Stimulated activated CD4-positive, alpha-beta T cell treated with anti-CD3 and anti-CD28 coated beads, TNF-alpha, amount 100 ng/mL, for 4 hours (primary cell): Measurements from ENCODE around the gene PYGM.
A peak's percentile ranks its signal among the peaks of the same experiment; 100 is the strongest.

Experiments
- DNase-seq, 3 experiments: peaks; one replicate each; pipeline ENCODE4 v3.0.0-alpha.2; 2020; ENCODE audit warnings: low read depth in 3 of 3

Gene PYGM

DNA sequence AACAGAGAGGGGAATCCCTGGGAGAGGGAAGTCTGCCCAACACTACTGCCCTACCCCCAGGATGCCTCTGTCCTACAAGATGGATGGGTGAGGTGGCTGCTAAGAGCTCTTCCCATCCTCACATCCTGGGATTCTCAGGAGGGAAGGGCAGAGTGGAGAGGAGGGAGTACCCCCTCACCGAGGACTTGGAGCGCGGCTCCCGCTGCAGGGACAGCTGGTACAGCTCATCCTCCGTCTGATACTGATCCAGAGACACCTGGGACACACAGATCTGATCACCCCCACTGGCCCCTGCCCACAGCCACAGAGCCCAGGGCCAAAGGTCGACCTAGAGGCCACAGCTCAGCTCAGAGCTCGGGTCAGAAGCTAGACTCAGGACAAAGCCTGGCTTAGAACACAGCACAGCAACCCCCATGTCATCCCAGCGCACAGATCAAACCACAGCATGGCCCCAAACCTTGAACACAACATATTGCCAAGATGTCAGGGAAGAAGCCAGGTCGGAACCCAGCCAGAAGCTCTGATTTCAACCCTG lies 24.0 kb downstream of the PYGM start:
- no peak for DNase-seq

DNA sequence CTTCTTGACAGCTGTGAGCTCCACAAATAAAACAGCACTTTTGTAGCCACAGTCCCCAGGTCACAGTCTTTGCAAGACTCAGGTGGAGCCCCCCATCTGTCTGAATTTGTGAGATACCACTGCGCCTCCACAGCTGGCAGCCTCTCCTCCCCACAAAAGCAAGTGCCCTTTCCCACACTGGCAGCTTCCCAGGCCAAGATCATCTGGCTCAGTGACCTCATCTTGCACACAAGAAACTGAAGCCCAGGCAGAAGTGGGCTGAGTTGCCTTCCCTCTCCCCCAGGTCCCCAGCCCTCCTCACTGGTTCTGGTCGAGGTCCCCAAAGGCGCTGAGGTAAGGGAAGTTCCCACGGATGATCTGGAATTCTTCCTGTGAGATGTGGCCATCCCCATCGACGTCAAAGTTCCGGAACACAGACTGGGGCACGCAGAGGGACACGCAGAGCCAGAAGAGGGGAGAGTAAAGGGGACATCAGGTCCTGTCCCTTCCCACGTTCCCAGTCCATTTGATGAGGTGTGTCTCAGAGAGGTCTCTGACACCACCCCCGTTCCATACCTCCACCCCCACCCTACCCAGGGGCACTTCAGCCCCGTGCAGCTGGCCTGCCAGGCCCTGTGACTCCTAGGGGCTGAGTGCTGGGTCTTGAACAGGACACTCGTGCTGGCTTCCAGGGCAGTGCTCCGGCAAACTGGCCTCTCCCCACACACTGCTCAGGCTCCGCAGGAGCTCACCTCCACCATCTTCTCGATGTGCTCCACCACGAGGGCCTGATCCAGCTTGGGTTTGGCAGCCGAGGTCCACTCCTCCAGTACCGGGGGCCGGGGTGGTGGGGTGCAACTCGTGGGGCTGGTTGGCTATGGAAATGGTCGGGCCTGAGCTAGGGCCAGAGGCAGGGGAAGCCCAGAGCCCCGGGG lies 24.7 kb downstream of the PYGM start:
- no peak for DNase-seq

DNA sequence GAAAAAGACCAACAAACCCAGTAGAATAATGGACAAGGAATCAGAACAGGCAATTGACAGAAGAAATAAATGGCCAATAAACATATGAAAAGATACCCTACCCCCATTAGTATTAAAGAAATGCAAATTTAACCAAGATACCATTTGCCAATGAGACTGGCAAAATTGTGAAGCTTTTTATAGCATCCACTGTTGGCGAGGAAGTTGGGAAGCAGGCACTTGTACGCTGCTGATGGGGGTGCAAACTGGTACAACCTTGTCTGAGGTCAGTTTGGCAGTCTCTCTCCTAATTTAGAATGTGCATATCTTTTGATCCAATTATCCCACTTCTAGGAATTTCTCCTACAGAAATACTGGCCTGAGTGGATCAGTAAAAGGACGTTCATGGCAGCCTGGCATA lies 28.2 kb downstream of the PYGM start:
- no peak for DNase-seq

DNA sequence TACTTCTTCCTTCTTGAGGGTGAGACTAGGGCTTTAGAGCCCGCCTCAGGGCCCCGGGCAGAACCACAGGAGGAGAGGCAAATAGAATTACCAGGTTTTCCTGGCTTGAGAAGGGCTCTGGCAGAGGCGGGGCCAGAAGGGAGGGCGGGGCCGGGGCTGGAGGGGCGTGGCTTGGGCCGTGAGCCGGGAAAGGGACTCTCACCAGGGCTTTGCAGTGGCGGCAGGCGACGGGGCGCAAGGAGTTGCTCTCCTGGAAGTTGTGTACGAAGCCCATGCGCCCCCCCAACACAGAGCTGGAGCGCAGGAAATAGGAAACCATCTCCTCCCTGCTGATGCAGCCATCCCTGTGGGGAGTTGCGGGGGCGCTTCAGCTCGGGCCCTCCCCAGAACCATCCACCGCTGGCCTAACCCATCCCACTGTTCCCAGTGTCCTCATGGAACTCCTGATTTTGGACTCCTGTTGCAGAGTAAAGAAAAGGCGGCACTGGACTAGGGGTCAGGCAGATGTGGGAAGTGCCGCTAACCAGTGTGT lies 29.9 kb downstream of the PYGM start:
- no peak for DNase-seq

DNA sequence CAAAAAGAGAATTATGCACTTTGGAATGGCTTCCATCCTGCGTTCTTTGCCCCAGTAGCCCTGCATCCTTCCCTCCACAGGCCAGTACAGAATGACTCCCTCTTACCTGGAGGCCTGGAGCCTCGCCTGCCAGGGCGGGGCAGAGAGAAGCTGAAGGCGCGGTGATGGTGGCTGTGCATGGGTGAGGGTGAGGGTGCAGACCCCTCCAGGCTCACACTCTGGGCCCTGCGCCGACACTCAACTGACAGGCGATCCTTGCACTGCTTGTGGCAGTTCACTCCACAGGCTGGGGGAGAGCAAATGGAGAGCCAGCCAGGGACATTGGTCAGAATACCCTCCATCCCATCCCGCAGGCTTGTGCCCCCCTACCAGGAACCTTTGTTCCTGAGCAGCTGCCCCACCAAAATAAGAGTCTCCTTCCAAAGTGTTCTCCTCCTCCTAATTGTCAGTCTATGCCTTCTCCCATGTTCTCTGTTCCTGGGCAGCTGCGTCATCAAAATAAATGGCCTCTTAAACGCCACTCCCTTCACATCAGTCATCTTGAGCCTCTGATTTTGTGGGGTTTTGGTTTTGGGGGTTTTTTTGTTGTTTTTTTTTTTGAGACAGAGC lies 30.9 kb downstream of the PYGM start:
- no peak for DNase-seq

DNA sequence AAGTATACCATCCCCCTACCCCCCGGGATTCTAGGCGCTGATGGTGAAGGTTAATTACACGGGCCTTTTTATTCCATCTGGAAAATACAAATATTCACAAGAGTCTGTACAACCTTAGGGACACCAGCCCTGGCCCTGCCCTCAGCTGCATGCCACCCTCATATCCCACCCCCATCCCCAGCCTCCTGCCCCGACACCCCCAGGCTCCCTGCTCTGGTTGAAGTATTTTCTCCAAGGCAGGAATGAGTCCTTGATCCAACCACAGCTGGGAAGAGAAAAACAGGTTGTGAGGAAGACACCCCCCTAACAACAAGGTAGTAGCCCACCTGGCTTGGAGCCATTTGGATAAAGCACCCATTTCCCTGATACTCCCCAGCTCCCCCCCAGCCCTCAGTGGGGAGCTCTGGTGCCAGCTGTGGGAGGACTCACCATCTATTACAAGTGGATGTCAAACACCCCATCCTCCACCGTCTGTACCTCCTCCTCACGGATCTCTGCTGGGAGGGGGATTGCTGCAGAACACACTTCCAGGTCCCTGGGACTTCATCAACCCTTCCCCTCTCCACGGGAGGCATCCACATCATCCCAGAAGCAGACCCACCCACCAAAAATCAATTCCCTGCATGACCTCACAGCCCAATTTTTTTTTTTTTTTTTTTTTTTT lies 32.8 kb downstream of the PYGM start:
- DNase-seq = no peak

DNA sequence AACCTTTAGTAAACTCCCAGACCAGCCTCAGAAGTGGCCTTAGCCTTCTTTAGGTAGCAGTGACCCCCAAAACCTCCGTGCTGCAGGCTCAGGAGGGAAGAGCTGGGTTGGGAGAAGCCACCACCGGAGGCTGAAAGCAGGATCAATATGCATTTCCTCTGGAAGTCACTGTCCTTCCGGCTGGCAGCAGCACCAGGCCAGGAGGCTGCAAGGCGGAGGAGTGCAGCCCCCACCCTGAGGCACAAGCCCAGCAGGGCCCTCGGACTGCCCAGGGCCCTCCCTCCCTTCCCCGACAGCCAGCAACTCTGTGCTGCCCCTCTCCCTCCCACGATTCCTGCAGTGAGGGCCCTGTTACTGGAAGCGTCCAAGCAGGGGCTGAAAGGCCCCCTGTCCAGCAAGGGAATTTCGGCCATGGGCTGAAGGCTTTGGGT lies 33.5 kb downstream of the PYGM start:
- DNase-seq = no peak

DNA sequence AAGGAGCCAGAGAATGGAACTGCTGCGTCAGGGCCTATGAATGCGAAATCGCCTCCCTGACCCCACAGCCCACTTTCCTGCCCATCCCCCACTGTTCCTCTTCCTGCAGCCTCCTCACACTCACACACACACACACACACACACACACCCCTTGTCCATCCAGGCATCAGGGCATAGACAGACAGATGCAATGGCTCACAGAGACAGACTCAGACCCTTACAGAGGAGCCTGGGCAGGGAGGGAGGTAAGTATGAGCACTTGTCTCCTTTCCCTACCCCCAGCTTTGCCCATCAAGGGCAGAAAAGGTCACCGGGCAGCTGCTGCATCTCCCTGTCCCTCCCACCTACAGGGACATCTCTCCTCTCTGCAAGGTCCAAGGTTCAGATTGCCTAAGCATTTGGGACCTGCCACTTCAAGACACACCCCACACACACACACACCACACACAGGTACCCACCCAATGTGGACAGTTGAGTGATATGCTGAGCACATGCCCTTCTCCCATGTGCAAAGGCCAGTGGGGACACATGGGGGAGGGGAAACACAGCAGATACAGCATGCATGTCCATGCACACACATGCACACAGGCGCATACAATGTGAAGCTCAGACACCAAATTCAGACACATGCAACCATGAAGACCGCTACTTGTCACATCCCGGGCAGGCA lies 34.8 kb downstream of the PYGM start:
- DNase-seq = no peak

DNA sequence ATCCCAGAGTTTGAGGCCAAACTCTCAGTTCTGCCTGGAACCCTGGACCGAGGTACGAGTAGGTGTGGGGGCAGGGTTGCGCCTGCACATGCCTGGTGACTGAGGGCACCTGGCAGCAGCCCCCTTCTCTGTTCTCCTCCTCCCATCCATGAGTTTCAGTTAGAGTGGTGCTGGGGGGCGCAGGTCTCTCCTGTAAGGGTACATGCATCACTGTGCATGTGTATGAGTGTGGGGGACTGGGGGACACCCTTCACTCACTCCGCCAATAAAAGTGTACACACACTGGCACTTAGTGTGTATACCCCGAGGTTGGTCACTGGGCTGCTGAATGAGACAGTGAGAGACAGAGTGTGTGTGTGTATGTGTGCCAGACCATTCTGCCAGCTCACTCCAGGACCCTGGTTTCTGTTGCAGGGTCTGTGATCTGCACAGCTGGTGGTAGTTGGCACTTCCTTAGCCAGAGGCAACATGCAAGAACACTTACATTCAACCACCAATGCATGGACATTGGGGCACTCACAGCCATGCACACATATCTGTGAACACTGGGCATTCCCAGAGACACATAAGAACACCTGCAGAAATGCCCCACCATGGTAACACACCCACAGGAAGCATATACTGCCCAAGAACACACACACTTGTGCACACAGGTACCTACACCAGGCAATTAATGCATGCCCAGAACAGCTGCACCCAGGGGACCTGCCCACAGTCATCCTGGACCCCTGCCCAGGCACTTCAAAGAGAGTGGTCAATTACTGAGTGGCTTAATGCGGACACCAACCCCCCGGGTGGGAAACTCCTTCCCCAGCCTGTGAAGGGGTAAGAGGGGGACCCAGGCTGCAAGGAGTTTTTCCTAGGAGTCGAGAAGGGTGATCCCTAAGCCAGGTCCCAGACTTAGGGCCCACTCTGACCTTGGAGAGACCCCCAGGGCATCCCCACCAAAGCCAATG lies 35.6 kb downstream of the PYGM start:
- no peak for DNase-seq

DNA sequence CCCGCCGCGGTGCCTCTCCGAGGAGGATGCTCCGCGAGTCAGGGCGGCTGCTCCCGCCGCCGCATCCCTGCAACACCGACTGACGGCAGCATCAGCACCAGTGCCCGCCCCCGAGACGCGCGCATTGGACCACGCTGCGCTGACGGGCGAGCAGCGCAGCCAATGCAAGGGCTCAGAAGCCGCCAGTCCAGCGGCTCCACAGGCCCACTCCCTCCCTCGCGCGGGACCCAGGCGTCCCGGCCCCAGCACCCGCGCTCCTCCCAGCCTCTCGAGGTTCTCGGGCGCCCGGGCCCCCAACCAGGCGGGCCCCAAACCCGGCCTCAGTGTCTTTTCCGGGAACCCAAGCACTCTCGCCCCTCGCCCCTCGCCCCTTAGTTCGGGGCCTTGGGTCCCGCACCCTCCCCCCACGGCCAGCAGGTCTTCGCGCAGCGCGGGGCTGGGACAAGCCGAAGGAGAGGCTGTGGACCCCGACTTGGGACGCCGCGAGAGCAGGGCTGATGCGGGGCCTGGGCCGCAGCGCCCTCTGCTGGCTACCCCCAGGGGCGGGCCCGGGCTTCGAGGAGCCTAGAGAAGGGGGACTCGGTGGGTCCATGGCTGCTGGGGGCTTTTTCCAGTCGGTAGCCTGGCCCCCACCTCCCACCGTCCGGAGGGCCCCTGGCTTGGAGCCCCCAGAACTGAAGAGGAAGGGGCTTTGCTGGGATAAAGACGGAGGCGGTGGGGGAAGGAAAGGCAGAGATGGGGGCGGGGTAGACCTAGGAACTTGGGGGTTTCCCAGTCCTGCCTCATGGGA lies 36.5 kb downstream of the PYGM start, which contains the start of gene NRXN2:
TSS of gene NRXN2 (minus strand) at position 81 of the 790 bp plus-strand sequence. CDS start 9,498 bp downstream, outside the sequence.
- peak; percentile 71 to 75 (median 72) for DNase-seq

DNA sequence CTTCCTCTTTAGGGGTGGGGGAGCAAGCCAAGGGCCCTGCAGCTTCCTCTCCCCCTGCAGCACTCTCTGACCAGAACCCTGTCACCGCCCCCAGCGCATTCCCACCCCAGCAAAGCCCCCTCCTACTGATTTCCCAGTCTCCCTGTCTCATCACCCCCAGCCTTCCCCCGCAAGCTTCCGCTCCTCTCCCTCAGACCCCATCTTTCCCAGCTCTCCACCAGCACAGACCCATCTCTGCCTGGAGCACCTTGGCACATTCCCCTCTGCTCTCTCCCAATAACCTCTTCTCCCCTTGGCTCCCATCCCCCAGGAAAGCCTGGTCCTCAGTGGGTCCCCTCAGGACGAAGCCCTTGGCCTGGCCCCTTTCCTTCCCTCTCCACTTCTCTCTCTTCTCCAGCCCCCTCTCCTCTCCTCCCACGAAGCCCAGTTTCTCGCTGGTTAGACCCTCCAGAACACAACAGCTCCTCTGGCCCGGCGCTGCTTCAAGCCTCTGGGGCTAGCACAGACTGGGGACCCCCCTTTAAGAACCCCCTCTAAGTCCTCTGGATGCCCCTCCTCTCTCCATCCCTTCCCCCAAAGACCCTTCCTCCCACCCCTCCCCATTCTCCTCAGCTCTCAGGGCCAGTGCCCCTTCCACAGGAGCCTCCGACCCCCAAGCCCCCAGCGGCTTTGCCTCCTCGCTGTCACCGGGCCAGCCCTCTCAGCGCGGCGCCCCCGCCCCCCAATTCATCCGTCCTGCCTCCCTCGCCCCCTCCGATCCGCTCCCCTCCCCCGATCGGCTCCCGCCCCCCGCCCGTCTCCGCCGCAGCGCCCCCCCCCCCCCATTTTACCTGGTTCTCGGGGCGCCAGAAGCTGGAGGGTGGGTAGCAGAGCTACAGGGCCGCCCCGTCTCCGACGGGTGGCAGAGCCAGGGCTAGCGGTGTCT lies 37.4 kb downstream of the PYGM start:
- no peak for DNase-seq

DNA sequence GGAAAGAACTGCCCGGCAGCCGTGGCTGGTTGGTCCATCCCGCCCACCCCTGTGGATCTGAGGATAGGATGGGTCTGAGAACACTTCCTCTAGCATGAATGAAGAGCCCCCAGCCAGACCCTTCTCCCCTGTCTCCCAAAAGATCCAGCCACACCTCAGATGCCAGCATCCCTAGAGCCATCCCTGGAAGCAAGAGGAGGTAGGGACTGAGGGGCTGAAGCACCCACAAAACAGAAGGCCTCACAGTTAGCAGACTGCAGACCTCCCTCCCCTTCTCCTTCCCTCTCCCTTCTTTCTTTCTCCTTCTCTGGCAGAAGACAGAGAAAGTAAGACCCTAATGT lies 38.4 kb downstream of the PYGM start:
- DNase-seq = no peak

DNA sequence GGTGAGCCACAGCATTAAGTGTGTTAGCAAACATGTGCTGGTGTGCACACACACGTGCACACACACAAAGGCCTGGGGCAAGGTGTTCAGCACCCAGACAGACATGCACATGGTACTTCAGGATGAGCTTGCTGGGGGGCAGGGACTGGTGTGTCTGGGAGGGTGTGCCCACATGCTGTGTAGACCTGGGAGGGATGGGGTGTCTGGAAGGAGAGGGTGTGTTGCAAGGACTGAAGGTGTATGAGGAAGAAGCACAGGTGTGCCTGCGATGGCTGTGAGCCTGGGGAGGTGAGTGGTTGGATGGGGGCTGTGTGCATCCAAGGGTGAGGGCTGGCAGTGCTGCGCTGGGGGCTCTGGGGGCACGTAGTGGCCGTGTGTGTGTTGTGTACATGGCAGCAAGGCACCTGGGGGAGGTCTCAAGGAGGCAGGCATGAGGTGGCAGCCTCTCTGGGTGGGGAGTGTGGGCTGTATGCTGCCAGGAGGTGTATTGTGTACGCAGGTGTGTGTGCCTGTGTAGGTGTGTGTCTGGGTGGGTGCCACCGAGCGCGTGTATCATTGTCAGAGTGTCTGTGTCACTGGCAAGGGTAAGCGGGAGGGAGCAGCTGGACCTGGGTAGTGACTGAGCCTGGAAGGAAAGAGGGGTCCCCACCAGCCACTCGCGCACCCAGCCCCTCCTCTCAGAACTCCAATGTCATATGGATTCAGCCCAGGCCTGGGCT lies 39.0 kb downstream of the PYGM start:
- no peak for DNase-seq

DNA sequence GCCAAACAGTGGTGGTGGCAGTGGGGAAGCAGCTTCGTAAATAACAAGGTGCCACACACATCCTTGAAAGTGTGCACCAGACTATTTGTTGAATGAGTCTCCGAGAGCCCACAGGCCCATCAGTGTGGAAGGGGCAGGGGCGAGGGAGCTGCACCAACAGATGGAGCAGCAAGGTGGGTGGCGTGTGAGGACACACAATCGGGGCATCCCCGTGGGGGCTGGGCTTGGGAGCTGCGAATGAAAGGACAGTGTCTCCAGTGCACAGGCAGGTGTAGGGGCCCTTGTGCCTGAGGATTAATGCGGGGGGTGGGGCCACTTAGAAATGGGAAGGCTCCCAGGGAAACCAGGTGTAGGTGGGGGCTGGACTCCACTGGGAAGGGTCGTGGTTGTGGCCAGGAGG lies 39.6 kb downstream of the PYGM start:
- no peak for DNase-seq

DNA sequence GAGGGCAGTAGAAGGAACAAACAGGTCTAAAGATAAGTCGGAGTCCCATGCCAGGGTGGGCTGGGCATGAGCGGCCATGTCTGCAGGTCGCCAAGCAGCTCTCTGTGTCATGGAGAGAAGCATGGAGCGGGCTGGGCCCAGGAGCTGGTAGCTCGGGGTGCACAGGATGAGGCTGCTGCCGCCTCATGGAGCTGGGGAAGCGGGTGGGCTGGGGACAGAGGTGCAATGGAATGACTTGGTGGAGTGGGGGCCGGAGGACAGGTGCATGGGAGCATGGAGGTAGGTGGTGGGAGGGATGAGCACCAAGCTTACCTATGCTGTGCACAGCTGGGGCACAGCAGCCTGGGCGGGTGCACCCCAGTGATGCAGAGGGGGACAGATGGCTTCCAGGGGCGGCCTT lies 40.4 kb downstream of the PYGM start:
- no peak for DNase-seq

DNA sequence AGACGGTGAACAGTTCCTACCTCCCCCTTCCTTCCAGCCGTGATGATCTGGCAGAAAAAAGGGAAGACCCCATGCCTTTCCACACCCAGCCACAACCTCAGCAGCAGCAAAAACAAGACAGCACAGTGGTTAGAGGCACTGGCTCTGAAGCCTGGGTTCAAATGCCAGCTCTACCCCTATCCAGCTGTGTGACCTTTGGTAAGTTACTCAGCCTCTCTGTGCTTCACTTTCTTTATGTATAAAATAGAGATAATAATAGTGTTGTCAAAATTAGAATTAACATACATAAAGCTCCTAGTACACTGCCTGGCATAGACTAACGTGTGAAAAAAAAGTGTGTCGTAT lies 41.0 kb downstream of the PYGM start:
- DNase-seq = no peak

DNA sequence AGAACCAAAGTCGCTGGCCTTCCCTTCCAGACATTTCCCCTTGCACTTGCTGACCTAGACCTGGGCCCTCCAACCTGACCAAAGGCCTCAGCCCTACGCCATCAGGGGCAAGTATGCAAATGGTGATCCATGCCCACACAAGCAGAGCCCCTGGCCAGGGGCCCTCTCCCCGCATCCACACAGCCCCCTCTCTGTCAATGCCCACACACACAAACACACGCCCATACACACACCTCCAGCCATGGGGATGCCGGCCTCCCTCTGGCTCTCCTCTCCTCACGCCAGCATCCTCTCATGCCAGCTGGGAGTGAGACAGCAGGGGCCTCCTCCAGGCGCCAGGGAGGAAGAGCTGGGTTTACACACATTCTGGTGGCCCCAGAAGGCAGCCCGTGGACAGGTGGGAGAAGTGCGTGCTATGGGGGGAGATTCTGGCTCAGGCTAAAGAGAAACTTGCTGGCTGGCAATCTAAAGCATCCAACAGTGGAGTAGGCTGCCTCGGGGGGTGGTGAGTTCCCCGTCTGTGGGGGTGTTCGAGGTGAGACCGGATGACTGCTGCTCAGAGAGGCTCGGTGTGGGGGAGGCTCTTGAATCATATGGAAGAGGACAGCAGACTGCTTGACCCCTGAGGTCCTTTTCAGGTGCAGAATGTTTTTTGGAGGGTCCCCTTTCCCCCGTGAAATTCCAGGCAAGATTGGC lies 41.5 kb downstream of the PYGM start:
- no peak for DNase-seq

DNA sequence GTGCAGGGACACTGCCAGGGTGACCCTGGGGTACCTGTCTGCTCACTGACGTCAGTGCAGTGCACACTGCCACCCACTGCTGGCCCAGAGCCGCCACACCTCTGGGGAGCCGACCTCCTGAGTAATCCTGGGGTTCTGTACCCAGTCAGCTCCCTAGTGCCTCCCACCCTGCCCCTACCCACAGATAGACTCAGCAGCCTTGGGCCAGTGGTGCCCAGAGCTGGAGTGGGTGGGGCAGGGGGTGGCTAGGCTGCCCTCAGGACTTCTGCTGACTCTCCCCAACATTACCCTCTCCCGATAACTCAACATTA lies 42.6 kb downstream of the PYGM start:
- DNase-seq = no peak
